Activated CD8-positive, alpha-beta T cell treated with anti-CD3 and anti-CD28 coated beads for 36 hours (primary cell): ENCODE measurements around the gene BMERB1. TPM values are rescaled to one million over a fixed set of nuclear protein-coding genes. Genes with fewer than 3 reads are reported as not detected.

ENCODE experiments used
- ATAC-seq: fragments of 200-7000 bp; cut with Tn5 transposase; one replicate; pipeline ENCODE4 v1.10.0; 2021; ENCODE audit warnings: mild to moderate bottlenecking, moderate library complexity
- CTCF ChIA-PET: fragments of 350-600 bp; sonication (Branson Sonifier 250); formaldehyde crosslinking; loops from one replicate; lab custom pipeline; 2021; ENCODE audit warnings: antibody characterized with exemption; lab: Charles Lee
- POLR2A ChIA-PET: fragments of 350-600 bp; sonication (Branson Sonifier 250); formaldehyde crosslinking; loops from one replicate; lab custom pipeline; 2021; ENCODE audit warnings: antibody characterized with exemption; lab: Charles Lee
- DNase-seq: peaks from one replicate; pipeline ENCODE4 v3.0.0-alpha.2; 2020
- H3K27ac Mint-ChIP-seq: one replicate; pipeline ENCODE4 v1.8.0; 2021; ENCODE audit warnings: mild to moderate bottlenecking, mixed read lengths
- H3K27me3 Mint-ChIP-seq: one replicate; pipeline ENCODE4 v1.8.0; 2021; ENCODE audit warnings: mixed read lengths
- H3K36me3 Mint-ChIP-seq: one replicate; pipeline ENCODE4 v1.8.0; 2021; ENCODE audit warnings: low read depth, mixed read lengths
- H3K4me1 Mint-ChIP-seq: one replicate; pipeline ENCODE4 v1.8.0; 2021; ENCODE audit warnings: low read depth, mixed read lengths
- H3K4me3 Mint-ChIP-seq: one replicate; pipeline ENCODE4 v1.8.0; 2021; ENCODE audit warnings: mild to moderate bottlenecking, moderate library complexity, mixed read lengths
- H3K9me3 Mint-ChIP-seq: one replicate; pipeline ENCODE4 v1.8.0; 2021; ENCODE audit warnings: mixed read lengths
- intact Hi-C: fragments of 100-400 bp; cut with micrococcal nuclease; formaldehyde crosslinking; loops from one replicate; pipeline ENCODE4 v1.10.0; 2022
- total RNA-seq, 2 experiments: library from RNA; stranded (reverse); gene quantifications; one replicate each; pipeline ENCODE4 v1.2.3, GENCODE V29; 2021
- TF ChIP-seq, protein P1 (sequence below): fragments of 200-600 bp; IDR thresholded peaks from one replicate; pipeline ENCODE4 v1.8.0; 2022; ENCODE audit warnings: antibody characterized with exemption, mild to moderate bottlenecking

BMERB1 gene
- total RNA-seq, 2 experiments from 2014 or later, result 14.0 to 14.1 TPM

DNA sequence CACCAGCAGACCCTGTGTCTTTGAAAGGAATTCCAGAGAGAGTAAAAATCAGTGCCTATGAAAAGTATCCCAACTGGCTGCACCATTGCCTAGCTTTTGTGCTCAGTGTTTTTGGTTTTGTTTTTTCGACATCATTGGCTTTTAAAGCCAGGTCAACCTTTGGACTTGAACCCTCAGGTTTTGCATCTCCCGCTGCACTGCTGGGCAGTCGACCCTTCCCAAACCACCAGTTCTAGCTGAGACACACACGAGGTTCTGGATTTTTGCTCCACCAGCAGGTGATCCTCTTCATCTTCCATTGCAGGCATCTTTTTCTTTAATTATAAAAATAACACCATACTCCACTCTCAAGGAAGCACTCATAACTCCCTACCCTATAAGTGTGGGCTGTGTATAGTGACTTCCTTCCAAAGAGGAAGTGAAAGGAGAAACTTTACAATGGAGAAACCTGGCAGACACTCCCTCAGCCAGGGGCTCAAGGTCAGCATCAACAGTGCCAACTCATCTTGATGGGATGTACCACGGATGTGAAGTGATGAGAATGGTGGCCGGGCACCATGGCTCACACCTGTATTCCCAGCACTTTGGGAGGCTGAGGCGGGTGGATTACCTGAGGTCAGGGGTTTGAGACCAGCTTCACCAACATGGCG lies 57.8 kb downstream of the BMERB1 start:
- H3K36me3 Mint-ChIP-seq, result no peaks in the 10 kb centered on the region
- ATAC-seq (no peak), DNase-seq (no peak)
- intact Hi-C loops, result no loop called here
- TF ChIP-seq, protein P1, sequence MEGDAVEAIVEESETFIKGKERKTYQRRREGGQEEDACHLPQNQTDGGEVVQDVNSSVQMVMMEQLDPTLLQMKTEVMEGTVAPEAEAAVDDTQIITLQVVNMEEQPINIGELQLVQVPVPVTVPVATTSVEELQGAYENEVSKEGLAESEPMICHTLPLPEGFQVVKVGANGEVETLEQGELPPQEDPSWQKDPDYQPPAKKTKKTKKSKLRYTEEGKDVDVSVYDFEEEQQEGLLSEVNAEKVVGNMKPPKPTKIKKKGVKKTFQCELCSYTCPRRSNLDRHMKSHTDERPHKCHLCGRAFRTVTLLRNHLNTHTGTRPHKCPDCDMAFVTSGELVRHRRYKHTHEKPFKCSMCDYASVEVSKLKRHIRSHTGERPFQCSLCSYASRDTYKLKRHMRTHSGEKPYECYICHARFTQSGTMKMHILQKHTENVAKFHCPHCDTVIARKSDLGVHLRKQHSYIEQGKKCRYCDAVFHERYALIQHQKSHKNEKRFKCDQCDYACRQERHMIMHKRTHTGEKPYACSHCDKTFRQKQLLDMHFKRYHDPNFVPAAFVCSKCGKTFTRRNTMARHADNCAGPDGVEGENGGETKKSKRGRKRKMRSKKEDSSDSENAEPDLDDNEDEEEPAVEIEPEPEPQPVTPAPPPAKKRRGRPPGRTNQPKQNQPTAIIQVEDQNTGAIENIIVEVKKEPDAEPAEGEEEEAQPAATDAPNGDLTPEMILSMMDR, result no peak
- CTCF ChIA-PET, result no interaction called here
- POLR2A ChIA-PET, result no interaction called here
- peaks cover 57% of the 10 kb centered on the region for H3K4me1 Mint-ChIP-seq
- no peak overlapping the region for H3K4me3 Mint-ChIP-seq
- peak overlapping the region; percentile 32 for H3K27ac Mint-ChIP-seq
- no peaks in the 10 kb centered on the region for H3K27me3 Mint-ChIP-seq
- no peaks in the 10 kb centered on the region for H3K9me3 Mint-ChIP-seq

DNA sequence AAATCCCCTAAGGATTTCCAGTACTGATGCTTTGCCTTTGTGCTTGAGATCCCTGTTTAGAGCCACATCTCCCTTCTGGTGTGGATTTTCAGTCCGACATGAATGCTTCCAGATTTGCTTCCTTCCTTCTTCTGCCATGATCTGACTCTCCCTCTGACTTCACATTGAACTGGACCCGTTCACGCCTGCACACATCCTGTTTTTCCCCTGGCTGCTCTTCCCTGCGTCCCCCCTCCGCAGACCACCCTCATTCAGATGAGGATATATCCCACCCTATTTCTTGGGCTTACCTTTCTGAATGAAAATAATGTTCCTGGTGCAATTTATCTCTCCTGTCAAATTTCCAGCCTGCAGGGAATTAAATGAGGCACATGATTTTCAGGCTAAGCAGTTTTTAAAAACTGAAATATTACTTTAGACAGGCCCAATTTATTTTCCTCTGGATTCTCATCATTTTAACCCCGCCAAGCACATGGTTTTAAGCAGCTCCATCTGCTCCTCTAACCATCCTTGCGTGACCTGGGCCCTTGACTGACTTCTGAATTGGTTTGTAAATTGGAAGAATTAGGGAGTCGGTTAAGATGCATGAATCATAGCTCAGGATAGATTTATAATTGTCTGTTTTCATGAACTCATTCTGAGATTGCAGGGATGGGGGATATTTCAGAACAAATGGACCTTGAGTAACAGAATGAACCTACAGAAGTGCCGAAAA lies 59.2 kb downstream of the BMERB1 start:
- ATAC-seq (no peak), DNase-seq (no peak)
- Mint-ChIP-seq H3K4me3 (no peak overlapping the region), H3K27me3 (no peaks in the 10 kb centered on the region), H3K9me3 (no peaks in the 10 kb centered on the region), H3K4me1 (peaks cover 55% of the 10 kb centered on the region), H3K36me3 (no peaks in the 10 kb centered on the region), H3K27ac (peak overlapping the region; percentile 87)
- intact Hi-C loops, result no loop called here
- ChIA-PET POLR2A (no interaction called here), CTCF (no interaction called here)
- TF ChIP-seq, protein P1, result no peak

DNA sequence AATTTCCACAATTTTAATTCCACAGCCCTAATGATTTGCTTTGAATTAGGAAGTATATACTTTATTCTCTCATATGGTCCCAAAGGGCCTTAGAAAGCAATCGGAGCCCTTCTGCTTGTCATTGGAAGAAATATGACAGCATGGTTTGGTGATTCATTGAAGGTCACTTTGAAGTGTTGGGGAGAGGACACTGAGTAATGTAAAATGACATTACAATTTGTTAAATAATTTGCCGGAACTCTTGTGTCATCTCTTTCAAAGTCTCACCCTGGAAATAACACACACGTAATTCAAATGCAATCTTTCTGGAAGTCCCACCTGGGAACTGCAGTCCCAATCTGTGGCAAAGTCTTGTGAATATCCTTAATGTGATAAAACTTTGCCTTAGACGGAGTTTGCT lies 59.8 kb downstream of the BMERB1 start:
- H3K27me3 Mint-ChIP-seq, result no peaks in the 10 kb centered on the region
- DNase-seq (no peak), ATAC-seq (peak; percentile 60)
- ChIA-PET CTCF (no interaction called here), POLR2A (no interaction called here)
- peak overlapping the region; percentile 87 for H3K27ac Mint-ChIP-seq
- H3K4me3 Mint-ChIP-seq, result no peak overlapping the region
- no peaks in the 10 kb centered on the region for H3K36me3 Mint-ChIP-seq
- intact Hi-C loops, result no loop called here
- H3K4me1 Mint-ChIP-seq, result peaks cover 48% of the 10 kb centered on the region
- H3K9me3 Mint-ChIP-seq, result no peaks in the 10 kb centered on the region
- TF ChIP-seq, protein P1, result no peak

DNA sequence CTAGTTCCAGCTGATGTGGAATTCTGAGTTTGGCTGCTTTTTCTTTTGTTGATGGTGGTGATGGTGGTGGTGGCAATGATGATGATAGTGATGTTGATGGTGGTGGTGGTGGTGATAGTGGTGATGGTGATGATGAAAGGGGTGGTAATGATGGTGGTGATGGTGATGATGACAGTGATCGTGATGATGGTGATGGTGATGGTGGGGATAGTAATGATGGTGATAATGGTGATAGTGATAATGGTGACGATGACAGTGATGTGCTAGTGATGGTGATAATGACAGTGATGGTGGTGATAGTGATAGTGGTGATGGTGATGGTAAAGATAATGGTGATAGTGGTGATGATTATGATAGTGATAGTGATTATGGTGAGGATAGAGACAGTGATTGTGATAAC lies 61.5 kb downstream of the BMERB1 start:
- intact Hi-C loops, result no loop called here
- ChIA-PET POLR2A (no interaction called here), CTCF (no interaction called here)
- Mint-ChIP-seq H3K9me3 (no peaks in the 10 kb centered on the region), H3K4me3 (no peak overlapping the region), H3K27me3 (no peaks in the 10 kb centered on the region), H3K4me1 (peaks cover 35% of the 10 kb centered on the region), H3K36me3 (no peaks in the 10 kb centered on the region), H3K27ac (no peak overlapping the region)
- DNase-seq (no peak), ATAC-seq (no peak)
- TF ChIP-seq, protein P1, result no peak

DNA sequence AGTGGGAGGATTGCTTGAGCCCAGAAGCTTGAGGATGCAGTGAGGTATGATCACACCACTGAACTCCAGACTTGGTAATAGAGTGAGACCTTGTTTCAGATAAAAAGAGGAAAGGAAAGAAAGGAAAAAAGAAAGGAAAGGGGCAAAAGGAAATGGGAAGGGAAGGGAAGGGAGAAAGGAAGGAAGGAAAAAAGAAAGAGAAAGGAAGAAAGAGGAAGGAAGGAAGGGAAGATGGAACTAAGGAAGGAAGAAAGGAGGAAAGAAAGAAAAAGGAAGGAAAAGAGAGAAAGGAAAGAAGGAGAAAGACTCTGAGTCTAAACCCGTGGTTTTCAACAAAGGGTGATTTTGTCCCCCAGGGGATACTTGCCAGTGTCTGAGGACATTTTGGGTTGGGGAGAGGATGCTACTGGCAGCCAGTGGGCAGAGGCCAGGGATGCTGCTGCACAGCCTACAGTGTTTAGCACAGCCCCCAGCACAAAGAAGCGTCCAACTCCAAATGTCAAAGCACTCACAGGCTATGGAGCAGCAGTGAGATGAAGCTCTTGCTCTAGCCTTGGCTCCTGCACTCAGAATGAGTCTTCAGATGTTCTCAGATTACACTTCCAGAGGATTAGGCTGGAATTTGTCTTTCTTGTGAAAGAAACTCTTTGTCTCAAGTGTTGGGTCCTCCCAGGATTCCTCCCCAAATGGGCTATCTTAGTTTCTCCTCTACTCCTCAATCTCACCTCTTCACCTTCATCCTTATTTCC lies 64.2 kb downstream of the BMERB1 start:
- TF ChIP-seq, protein P1, result no peak
- ChIA-PET POLR2A (no interaction called here), CTCF (no interaction called here)
- Mint-ChIP-seq H3K36me3 (no peaks in the 10 kb centered on the region), H3K27ac (no peak overlapping the region), H3K27me3 (no peaks in the 10 kb centered on the region), H3K4me1 (peaks cover 18% of the 10 kb centered on the region), H3K4me3 (no peak overlapping the region), H3K9me3 (no peaks in the 10 kb centered on the region)
- ATAC-seq, result no peak
- DNase-seq, result no peak
- intact Hi-C loops, result no loop called here
